ENCODE results near the gene ZNF326.

The ZNF326 gene

DNA sequence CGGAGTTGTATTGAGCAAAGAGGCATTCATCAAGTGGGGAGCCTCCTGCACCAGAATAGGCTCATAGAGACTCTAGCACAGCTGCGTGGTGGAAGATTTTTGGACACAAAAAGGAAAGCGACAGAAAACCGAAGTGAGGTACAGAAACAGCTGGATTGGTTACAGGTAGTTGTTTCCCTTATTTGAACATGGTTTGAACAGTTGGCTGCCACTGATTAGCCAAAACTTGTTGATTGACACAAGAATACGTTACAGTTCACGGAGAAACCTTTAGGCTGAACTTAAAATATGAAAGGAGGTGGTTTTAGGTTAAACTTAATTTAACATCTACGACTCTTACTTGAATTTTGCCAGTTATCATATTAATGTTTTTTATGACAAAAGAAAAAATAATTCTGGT lies 89.1 kb downstream of the ZNF326 start:
- DNase-seq (ENCODE audit: low spot score), result no peak
